ENCODE measurements around the gene FAM240A.

Gene FAM240A

GRCh38 chr3:46612324-46612723 lies at the start of gene FAM240A:
TSS of gene FAM240A (plus strand) at chr3:46612525. CDS start at chr3:46612684, 159 bp downstream.
- H3K4me3 ChIP-seq (ENCODE audit: low read depth, low read length), result no peak within 1 kb of the TSS
- TF ChIP-seq CTCF (IDR thresholded peaks at IDR 0.05; ENCODE audit: low read depth, low read length), result no peak

DNA sequence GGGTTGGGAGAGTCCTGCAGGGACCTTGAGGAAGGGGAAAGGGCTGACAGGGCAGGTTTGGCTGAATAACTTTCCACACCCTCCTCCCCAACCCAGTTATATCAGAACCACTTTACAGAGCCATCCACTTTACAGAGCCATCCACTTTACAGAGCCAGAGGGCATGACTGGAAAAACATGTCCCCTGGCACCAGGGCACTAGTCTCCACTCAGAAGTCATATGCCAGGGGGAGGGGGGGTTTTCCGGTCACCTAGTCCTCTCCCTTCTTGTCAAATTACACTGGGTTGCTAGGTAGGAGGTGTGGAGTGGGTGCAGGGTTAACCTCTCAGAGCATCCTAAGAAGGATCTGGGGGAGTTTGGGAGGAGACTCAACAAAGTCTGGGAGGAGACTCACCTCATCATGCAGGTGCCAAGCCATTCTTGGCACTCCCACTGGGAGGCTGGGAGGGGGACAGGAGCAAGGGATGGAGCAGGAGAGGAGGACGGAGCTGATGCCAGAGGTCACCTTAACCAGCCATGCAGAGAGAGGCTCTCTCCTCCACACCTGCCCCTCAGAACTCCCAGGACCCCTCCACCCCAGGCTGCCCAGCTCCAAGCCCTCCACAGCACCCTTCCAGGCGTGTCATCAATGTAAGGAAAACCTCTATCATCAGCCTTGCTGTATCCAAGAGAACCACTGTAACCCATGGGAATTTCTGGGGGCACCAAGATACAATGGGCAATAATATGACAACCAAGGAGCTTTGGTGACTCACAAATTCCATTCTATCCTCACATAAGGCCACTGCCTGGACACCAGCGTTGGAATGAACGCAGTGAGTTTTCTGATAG lies 47.9 kb upstream of the FAM240A start:
- H3K4me3 ChIP-seq (ENCODE audit: low read depth, low read length), result no peak overlapping the region
- no peak for TF ChIP-seq CTCF (IDR thresholded peaks at IDR 0.05; ENCODE audit: low read depth, low read length)

DNA sequence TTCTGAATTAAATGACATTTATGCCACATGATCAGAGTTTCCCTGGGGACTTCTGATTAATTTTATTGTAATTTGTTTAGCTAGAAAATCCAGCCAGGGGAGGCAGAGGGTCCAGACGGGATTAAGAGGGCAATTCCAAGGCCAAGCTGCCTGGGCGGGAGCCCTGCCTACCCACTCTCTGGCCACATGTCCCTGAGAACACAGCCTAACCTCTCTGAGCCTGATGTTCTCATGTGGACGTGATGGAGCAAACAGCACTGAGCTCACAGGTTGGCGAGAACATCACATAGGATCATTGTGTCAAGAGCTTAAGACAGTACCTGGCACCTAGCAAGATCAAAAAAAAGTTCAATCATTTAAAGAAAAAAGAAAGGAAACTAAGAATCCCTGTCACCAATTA lies 47.2 kb upstream of the FAM240A start:
- H3K4me3 ChIP-seq (ENCODE audit: low read depth, low read length), result no peak overlapping the region
- TF ChIP-seq CTCF (IDR thresholded peaks at IDR 0.05; ENCODE audit: low read depth, low read length), result no peak

DNA sequence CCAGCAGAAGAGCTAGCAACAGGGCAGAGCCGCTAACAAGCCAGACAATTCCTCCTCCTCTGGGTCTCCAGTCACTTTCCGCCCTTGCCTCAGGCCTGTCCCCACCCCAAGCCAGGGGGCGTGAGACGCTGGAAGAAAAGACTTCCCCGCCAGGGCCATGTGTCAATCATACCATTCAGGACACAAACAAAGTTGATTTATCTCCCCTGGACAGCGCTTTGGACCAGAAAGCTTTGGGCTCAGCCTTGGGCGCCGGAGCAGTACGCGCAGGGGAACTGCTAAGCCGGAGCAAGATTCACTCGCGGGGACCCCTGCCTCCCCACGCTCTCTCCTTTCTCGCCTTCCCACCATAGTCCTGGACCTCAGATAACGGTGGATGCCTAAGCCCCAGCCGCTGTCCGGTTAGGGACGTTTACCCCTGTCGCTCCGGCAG lies 46.7 kb upstream of the FAM240A start:
- TF ChIP-seq CTCF (IDR thresholded peaks at IDR 0.05; ENCODE audit: low read depth, low read length), result no peak
- H3K4me3 ChIP-seq (ENCODE audit: low read depth, low read length), result peak overlapping the region; percentile 64

- TF ChIP-seq CTCF (IDR thresholded peaks at IDR 0.05; ENCODE audit: low read depth, low read length), result no peak
- H3K4me3 ChIP-seq (ENCODE audit: low read depth, low read length), result peak within 1 kb of the TSS; percentile 64
These were observed 46.2 kb upstream of the FAM240A start, which contains the start of gene LRRC2 for GRCh38 chr3:46566040-46566641. TSS of gene LRRC2 (minus strand) at chr3:46566302. CDS start at chr3:46551591, 14,711 bp downstream.

- no peak overlapping the region for H3K4me3 ChIP-seq (ENCODE audit: low read depth, low read length)
- TF ChIP-seq CTCF (IDR thresholded peaks at IDR 0.05; ENCODE audit: low read depth, low read length), result no peak
These were observed 40.6 kb upstream of the FAM240A start for GRCh38 chr3:46571684-46572083.

- no peak for TF ChIP-seq CTCF (IDR thresholded peaks at IDR 0.05; ENCODE audit: low read depth, low read length)
- no peak overlapping the region for H3K4me3 ChIP-seq (ENCODE audit: low read depth, low read length)
These were observed 38.6 kb upstream of the FAM240A start for GRCh38 chr3:46573701-46574100.

All from WI38 (cell line).